Epithelial cell of esophagus (primary cell): ENCODE data around the gene NOS2.

Experiments used
- DNase-seq: peaks from one replicate; pipeline ENCODE4 v3.0.0; 2010; ENCODE audit warnings: low read depth
- H3K4me3 ChIP-seq: 2 replicates; pipeline ENCODE4 v1.5.1; 2011; ENCODE audit warnings: mild to moderate bottlenecking, low read length, control low read depth
- TF ChIP-seq, protein P1 (sequence below): IDR thresholded peaks from 2 replicates; pipeline ENCODE4 v1.5.1; 2011; ENCODE audit warnings: low read depth, mild to moderate bottlenecking, low read length, control low read depth, inconsistent platforms; ENCODE audit not compliant: insufficient read depth; ENCODE audit errors: missing control alignments

NOS2 gene

DNA sequence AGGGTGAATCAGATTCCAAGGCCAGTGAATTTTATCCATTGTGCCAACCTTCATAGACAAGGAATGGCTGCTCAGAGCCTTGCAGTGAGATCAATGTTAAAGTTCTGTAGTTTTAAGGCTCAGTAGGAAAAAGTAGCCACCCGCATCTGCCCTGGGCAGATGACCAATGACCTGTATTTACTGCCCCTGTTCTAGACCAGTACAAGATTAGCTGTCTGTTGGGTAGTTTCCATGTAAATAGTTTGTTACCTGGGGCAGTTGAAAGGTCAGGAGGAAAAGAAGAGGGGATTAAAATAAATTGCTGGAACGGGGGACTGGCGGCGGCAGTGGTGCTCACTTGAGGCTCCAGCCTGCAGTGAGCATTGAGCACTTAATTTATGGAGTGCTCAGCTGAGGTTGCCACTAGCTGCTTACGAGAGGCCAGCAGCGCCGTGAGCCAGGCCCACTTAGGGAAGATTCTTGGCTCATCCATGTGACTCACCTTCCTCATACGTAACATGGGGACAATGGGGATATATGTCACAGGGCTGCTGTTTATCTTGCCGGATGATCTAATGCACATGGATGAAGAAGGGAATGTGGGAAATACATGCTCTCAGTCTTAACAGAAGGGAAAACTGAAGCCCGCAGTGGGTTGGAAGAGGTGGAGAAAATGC, 10.7 kb upstream of the NOS2 start:
- TF ChIP-seq, protein P1, sequence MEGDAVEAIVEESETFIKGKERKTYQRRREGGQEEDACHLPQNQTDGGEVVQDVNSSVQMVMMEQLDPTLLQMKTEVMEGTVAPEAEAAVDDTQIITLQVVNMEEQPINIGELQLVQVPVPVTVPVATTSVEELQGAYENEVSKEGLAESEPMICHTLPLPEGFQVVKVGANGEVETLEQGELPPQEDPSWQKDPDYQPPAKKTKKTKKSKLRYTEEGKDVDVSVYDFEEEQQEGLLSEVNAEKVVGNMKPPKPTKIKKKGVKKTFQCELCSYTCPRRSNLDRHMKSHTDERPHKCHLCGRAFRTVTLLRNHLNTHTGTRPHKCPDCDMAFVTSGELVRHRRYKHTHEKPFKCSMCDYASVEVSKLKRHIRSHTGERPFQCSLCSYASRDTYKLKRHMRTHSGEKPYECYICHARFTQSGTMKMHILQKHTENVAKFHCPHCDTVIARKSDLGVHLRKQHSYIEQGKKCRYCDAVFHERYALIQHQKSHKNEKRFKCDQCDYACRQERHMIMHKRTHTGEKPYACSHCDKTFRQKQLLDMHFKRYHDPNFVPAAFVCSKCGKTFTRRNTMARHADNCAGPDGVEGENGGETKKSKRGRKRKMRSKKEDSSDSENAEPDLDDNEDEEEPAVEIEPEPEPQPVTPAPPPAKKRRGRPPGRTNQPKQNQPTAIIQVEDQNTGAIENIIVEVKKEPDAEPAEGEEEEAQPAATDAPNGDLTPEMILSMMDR: no peak
- no peak overlapping the region for H3K4me3 ChIP-seq
- peak; percentile 60 for DNase-seq

DNA sequence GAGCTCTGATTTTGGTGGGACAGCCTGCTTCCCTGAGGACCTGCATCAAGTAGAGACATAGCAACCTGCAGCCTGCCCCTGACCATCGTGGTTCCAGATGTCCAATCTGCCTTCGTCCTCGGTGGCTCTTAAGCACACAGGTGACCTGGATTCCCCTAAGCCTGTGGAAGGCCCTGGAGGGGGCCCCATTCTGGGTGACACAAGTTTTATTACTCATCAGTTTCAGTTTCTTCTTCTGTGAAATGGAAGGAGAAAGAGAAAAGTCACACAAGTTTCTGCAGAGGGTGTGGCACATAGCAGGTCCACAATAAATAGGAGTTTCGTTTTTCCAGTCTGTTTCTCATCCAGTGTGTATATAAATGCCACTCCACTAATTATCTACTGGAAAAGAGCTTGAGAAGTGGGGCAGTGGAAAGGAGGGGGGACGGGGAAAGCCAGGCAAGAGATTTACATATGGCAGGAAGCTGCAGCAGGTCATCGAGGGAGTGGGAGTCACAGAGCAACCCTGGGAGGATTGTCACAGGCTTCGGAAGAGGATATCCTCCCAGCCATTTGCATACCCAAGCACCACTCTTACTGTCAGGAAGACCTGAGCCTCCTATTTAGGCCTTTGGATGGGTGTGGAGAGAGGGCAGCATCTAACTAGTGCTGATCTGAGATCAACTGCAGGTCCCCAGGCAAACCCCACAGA, 10.0 kb upstream of the NOS2 start:
- H3K4me3 ChIP-seq: no peak overlapping the region
- no peak for DNase-seq
- TF ChIP-seq, protein P1: no peak

DNA sequence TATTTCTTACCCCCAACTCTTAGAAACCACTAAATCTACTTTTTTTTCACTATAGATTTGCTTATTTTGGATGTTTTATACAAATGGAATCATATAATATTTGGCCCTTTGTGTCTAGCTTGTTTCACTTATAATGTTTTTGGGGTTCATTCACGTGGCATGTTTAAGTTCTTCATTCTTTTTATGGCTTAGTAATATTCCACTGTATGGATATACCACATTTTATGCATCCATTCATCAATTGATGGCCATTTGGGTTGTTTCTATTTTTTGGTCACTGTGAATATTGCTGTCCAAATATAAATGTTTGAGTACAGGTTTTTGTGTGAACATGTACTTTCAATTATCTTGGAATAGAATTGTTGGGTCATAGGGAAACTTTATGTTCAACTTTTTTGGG, 9.2 kb upstream of the NOS2 start:
- H3K4me3 ChIP-seq: no peak overlapping the region
- TF ChIP-seq, protein P1: no peak
- no peak for DNase-seq

DNA sequence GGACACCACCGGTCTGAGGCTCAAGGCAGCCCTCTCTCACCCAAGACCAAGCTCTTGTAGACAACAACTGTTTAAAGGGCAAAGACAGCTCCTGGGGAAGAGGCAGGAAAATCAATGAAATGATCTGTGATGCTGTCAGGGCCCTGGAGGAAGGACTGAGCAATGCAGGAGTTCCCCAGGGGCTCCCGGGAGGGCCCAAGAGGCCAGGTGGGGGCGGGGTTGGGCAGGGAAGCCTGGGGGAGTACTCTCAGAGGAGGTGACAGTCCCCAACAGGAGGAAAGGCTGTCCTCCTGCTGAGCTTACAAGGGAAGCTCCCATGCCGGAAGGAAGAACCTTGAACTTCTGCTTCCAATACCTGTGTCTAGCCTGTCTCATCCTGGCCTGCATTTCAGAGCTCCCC, 8.3 kb upstream of the NOS2 start:
- no peak for DNase-seq
- TF ChIP-seq, protein P1: no peak
- no peak overlapping the region for H3K4me3 ChIP-seq

DNA sequence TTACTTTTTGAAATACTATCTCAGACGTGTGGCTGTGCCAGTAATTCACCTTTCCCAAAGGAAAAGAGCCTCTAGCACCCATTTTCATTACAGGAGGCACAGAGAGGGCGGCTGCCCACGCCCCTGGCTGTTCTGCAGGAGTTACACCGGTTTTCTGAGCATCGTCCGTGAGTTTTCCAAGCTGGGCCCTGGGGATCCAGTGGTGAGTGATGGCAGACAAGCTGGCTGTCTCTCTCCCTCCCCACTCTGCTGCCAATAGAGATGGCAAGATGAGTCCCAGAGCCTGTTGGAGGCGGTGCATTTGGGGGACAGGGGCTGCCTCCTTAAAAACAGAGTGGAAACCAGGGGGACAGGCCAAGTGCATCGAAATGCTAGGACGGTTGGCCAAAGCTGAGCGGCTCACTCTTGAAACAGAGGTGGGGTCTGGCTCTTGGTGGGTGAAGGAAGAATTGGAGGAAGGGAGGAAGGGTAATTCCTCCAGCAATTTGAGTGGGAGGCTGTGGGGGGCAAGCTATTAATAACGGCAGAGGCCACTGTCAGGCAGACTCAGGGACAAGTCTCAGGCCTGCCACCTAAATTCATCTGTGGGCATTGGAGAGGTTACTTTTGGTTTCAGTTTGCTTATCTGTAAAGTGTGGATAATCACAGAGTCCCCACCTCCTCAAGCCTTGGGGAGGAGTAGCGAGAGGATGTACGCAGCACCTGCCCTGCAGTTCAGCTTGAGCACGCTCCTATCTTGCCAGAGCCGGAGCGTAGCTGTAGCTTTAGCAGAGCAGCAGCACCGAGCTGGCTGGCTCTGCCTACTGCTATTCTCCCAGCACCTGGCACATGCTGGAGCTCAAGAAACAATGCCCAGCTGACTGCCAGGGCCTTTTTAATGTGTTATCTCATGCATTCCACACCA, 7.5 kb upstream of the NOS2 start:
- H3K4me3 ChIP-seq: no peak overlapping the region
- DNase-seq: no peak
- TF ChIP-seq, protein P1: no peak

DNA sequence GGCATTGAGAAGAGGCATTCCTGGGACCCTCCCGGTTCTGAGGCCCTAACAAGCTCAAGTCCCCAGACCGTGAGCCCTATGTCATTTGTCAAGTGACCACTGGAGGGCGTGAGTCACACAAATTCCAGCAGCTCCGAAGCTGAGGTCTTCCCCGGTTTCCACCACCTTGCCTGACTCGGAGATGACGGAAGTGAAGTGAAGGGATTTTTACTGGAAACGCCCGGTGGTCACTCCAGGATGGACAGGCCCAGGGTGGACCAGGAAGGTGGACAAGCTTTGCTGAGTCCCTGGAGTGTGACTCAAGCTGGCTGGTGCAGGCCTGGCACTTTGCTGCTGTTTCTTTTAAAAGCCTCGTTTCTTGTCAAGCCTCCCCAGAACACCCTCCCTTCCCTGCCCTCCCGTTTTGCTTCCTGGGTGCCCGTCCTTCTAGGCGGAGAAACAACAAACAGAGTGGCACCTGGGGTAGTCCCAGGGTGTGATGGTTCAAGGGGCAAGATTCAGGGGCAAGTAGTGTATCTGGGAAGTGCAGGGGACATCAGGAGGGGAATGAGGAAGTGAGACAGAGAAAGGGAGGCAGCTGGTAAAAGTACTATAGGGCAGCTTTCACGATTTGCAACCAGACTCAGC, 5.3 kb upstream of the NOS2 start:
- peak overlapping the region; percentile 23 for H3K4me3 ChIP-seq
- peak; percentile 88 for DNase-seq
- TF ChIP-seq, protein P1: peak; percentile 85
